Measurements from ENCODE around the gene C10orf67.

C10orf67 gene

DNA sequence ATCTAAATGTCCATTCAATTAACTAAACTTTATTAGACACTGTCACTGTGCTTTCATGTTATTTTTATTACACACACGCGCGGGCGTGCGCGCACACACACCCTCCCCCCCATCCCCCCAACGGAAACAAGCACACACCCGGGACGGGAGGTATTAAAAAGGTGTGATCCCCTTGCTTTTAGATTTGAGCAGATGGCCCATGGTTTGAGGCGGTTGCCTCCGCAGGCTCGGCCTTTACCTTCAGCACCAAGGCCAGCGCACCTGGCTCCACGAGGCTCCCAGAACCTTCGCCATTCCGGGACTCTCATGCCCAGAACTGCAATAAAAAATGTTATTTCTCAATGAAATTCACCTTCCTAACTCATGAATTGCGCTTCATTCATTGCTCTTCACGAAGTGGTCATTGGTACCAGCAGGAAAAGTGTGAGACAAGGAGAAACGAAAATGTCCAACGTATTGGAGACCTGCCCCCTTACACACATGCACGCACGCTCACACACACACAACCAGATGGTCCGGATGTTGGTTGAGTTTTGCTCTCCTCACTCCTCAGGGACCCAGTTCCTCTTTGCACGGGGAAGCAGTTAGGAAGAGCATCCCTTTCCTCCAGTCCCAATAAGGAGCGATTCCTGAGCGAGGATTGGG is 173.2 kb downstream of the C10orf67 start:
- TF ChIP-seq CTCF (IDR thresholded peaks at IDR 0.05; ENCODE audit: control insufficient read depth, extremely low read depth, insufficient read depth): no peak
- no peak for DNase-seq (ENCODE audit: low read depth)
- no peak overlapping the region for H3K4me3 ChIP-seq (ENCODE audit: low read depth, low read length)

- DNase-seq (ENCODE audit: low read depth): peak; percentile 22
- H3K4me3 ChIP-seq (ENCODE audit: low read depth, low read length): no peak overlapping the region
Observed at GRCh38 chr10:23158370-23158769, 186.2 kb downstream of the C10orf67 start.

DNA sequence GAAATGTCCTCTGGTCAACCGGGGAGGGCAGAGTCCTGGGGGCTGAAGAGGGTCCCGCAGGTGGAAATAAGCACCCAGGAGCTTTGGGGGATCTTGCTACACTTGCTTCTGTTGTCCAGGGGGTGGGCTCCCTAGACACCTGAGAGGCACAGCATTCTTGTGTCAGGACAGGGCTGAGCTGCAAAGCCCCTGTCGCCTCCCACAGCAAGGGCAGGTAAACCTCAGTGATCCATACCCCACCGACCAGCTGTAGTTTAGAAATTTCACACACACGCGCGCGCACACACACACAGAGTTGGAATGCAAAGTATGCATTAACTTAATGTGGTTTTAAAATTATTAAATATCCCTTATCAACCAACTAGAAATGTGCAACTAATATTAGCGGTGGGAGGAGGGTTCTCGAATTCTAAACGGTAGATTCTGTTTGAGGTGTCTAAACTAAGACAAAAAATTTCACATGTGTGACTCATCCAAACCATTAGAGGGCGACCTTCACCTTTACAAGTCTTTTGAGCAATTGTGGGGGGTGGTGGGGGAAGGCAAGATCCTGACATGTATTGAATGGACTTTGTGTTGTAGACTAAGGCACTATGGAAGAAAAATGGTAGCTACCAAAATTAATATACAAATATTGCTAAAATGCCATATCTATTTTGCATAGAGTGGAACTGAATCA is 186.8 kb downstream of the C10orf67 start:
- TF ChIP-seq CTCF (IDR thresholded peaks at IDR 0.05; ENCODE audit: control insufficient read depth, extremely low read depth, insufficient read depth): peak; percentile 65
- DNase-seq (ENCODE audit: low read depth): peak; percentile 6
- H3K4me3 ChIP-seq (ENCODE audit: low read depth, low read length): no peak overlapping the region

More at GRCh38 chr10:23158370-23158769, 186.2 kb downstream of the C10orf67 start:
- peak; percentile 80 for TF ChIP-seq CTCF (IDR thresholded peaks at IDR 0.05; ENCODE audit: control insufficient read depth, extremely low read depth, insufficient read depth)

GRCh38 chr10:23157239-23157681 is 187.3 kb downstream of the C10orf67 start:
- no peak for DNase-seq (ENCODE audit: low read depth)
- TF ChIP-seq CTCF (IDR thresholded peaks at IDR 0.05; ENCODE audit: control insufficient read depth, extremely low read depth, insufficient read depth): no peak
- H3K4me3 ChIP-seq (ENCODE audit: low read depth, low read length): no peak overlapping the region

DNA sequence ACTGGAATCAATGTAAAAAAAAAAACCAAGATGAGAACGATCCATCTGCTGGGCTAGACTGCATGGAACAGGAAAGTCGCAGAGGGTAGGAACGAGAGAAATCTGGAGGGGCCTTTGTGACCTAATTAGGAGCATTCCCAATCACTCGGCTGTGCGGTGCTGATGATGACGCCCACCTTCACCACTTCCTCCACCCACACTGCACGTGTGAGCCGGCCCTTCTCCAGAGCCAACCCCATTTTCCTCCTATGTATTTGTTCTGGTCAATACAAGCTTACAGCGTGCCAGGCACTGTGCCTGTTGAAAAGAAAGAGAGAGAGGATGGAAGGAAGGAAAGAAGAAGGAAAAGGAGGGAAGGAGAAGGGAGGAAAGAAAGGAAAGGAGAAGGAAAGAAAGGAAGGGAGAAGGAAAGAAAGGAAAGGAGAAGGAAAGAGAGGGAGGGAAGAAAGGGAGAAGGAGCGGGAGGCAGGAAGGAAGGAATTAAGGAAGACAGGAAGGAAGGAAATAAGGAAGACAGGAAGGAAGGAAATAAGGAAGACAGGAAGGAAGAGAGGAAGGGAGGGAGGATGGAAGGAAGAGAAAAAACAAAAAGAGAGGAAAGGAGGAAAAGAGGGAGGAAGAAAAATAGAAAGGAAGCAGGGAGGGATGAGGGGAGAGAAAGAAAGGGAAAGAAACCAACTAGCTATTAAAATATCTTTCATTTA is 188.0 kb downstream of the C10orf67 start:
- H3K4me3 ChIP-seq (ENCODE audit: low read depth, low read length): no peak overlapping the region
- DNase-seq (ENCODE audit: low read depth): no peak
- no peak for TF ChIP-seq CTCF (IDR thresholded peaks at IDR 0.05; ENCODE audit: control insufficient read depth, extremely low read depth, insufficient read depth)

DNA sequence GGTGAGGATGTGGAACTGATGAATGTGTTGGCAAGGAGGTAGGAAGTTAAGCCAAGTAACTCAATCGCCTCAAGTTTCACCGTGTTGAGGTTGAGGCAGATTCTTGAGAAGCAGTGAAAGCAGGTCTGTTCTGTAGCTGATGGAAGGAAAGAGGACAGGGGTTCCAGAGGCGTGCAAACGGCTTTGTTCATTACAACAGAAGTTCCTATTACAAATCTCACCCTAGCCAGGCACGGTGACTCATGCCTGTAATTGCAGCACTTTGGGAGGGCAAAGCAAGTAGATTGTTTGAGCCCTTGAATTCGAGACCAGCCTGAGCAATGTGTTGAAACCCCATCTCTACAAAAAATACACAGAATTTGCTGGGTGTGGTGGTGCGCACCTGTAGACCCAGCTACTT is 189.4 kb downstream of the C10orf67 start:
- no peak overlapping the region for H3K4me3 ChIP-seq (ENCODE audit: low read depth, low read length)
- no peak for DNase-seq (ENCODE audit: low read depth)
- TF ChIP-seq CTCF (IDR thresholded peaks at IDR 0.05; ENCODE audit: control insufficient read depth, extremely low read depth, insufficient read depth): no peak

All from LNCaP clone FGC (cell line).